Measurements from ENCODE around the gene NPAS2.

Gene NPAS2

DNA sequence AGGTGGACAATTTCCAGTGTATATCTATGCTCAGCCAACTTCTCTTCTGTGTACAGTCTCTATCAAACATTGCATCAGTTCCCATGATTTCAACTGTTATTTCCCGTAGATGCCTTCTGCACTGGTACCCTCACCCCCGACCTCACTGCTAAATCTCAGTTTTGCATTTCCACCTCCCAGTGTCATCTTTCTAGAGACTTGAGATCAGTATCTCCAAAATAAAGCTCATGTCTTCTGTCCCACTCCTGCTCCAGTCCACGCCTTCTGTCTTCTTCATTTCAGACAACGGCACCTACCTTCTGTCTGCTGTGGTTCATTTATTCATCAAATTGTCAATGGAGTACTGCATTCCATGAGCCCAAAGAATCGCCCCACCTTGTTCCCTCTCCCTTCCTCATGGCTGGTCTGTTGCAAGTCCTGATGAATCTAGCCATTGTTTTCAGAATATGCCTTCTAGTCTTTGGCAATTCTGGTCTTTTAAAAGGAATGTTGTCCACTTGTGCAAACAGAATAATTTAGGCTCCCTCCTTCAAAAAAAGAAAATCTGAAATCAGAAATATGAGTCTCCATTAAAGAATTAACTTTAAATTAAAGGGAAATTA lies 23.3 kb upstream of the NPAS2 start:
- DNase-seq (ENCODE audit: low read depth): no peak

DNA sequence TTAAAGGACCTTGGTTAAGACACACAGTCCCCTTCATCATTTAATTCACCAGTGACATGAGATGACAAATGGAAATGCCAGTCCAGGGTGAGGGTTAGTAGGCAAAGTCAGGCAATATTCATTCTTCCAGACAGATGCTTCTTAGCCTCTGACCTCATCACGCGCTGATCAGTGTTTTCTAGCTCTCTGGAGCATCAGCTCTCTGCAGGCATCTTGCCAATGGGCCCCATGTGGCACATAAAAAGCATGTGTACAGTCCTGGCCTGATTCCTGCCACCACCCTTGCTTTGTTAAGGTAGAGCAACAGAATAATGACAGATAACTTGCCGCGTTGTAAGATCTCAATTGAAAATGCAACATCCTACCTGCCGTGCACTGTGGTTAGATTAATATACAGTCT lies 20.3 kb upstream of the NPAS2 start:
- no peak for DNase-seq (ENCODE audit: low read depth)

DNA sequence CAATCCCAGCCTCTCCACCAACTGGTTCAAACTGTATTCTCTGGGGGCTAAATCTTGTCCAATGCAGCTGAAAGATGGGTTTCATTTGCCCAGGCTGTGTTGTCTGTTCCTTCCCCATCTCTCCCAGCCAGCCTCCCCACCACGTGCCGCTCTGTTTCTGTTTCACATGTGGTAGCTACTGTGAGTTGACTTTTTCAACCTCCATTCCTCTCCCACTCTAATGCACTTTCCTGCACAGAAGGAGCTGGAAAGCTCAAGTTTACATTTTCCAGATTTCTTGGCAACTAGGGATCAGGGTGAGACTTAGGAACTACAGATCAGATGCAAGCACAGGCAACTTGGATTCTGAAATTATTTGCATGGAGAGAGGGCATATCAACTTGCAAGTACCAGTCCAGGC lies 19.0 kb upstream of the NPAS2 start:
- no peak for DNase-seq (ENCODE audit: low read depth)

DNA sequence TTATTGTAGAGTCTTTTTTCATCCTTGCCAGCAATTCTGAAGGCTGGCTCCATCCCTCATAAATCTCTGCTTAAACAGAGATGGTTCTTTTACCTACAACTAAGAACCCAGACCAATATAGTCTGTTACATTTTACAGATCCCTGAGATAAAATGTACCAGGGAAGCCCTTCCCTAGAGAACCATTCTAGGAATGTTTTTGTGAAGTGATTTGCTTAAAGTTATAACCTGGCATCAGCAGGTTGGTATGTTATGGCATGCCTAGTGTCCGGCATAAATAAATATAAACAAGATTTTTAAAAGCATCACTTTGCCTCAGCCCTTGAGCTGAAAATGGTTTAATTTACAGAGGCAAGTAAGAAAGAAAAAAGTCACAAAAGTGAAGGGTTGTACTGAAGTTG lies 18.5 kb upstream of the NPAS2 start:
- DNase-seq (ENCODE audit: low read depth): no peak

DNA sequence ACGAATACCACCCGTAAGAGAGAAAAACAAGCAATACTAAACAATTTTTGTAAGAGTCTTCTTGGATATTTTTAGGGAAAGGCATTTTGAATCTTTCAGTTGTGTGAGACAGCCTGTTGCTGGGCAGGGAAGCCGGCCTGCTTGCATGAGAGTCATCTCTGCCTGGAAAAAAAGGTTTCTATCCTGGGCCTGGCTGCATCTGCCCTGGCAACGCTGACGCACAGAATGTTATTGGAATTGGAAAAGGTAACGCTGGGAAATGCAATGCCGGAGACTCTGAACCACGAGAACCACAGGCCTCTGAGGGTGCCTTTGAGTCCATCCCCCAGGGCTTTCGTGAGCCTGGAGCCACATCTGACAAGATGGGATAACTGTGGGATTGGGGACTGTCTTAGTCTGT lies 17.9 kb upstream of the NPAS2 start:
- DNase-seq (ENCODE audit: low read depth): no peak

DNA sequence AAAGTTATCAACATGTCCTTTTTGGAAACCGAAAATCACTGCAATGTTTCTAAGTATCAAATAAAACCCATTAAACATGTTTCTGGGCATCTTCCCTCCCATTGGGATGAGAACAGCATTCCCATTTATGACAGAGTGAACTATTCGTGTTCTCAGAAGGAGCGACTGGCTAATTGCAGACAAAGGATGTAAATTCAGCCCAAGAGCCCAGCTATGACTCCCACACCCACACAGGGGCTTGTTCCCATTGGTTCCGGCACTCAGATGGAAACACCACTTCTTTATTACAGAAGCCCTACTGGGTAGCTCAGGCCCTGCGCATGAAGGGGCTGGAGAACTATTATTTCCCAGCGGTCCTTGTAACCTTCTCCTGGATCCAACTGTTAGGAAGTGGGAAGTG lies 16.6 kb upstream of the NPAS2 start:
- DNase-seq (ENCODE audit: low read depth): no peak

DNA sequence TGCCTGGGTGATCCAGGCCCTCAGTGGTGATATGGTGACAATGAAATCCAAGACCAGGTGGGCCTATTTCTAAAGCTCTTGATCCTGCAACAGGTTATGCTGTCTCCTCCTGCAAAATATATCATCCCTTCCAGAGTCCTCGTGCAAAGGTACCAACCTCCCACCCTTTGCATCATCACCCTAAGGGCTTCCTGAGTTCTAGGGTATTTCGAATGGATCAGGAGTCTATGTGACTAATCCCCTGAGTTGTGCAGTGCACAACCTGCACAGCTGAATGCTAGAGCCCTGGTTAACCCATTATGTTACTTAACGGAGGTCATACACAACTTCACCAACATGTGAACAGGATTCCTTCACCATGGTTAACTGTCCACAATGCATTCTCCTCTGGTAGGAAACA lies 13.4 kb upstream of the NPAS2 start:
- DNase-seq (ENCODE audit: low read depth): no peak

DNA sequence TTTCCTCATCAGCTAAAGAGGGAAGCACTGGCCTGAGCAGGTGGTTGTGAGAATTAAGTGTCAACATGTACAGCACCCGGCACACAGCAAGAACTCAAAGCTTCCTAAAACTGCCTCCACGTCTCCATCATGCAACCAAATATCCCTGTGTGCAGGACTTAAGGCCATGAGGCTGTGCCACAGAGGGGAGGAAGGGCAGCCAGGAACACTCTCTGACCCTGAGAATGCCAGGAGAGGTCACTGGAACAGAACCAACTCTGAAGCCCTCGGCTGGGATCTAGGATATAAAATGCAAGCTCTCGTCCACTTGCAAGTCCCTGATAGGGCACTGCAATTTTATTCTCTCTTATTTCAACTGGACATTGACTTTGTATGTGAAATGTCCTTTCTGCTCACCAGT lies 12.2 kb upstream of the NPAS2 start:
- no peak for DNase-seq (ENCODE audit: low read depth)

DNA sequence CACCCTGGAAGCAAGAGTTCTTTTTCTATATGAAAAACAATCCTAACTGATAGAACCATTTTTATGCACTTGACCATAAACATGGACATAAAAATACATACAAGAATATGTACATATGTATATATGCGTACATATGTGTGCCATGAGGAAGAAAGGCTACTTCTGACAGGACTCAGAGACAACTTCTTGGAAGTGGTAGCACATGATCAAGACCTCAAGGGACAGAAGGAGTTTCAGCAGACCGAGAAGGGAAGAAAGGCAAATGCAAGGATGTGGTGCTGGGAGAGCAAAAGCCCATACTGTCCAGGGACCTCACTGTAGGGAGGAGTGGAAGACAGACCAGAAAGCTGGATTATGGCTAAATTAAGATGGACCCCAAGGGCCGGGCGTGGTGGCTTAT lies 11.4 kb upstream of the NPAS2 start:
- DNase-seq (ENCODE audit: low read depth): no peak

DNA sequence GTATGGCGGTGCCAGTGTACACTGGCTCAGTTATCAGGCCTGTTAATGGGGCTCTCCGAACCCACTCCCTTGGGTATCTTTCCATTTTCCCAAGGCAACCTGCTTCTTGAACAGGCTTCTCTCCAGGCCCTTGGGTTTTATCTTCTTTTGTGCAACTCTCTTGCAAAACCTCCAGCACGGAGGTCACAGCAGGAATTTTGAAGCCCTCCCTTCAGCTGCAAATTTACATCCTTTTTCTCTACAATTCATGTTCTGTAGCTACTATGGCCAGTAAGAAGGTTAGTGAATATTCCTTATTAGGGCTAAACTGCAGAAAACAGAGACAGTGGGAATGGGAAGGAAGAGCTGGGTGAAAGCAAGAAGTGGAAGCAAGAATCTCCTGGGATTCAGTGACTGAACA lies 10.4 kb upstream of the NPAS2 start:
- no peak for DNase-seq (ENCODE audit: low read depth)

DNA sequence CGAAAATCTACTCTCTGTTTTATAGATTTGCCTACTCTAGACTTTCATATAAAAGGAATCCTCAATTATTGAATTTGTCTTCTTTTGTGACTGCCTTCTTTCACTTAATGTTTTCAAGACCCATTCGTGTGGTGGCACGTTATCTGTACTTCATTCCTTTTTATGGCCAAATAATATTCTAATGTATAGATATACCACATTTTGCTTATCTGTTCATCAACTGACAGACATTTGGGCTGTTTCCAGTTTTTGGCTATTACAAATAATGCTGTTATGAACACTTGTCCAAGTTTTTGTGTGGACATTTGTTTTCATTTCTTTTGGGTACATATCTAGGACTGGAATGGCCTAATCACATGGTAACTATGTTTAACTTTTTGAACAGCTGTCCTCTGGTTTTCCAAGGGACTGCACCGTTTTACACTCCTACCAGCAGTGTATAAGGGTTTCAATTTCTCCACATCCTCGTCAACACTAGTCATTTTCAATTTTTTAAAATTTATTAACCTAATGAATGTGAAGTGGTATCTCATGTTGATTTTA lies 9.3 kb upstream of the NPAS2 start:
- no peak for DNase-seq (ENCODE audit: low read depth)

DNA sequence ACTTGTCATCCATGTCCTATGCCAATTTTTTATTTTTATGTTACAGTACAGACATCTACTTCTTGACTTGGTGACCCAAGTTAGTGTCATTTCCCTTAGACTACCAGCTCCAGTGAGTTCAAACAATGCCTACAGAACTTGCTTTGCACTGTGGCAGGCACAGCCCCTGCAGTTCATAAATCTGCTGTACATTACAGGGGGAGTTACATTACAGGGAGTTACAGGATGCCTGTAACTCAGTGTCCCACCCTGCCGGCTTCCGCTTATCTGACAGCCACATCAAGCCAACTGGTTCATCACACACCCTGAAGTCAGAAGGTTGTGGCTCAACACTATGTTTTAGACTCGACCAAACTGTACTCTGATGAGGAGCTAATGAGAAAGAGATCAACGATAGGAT lies 7.8 kb upstream of the NPAS2 start:
- DNase-seq (ENCODE audit: low read depth): no peak

DNA sequence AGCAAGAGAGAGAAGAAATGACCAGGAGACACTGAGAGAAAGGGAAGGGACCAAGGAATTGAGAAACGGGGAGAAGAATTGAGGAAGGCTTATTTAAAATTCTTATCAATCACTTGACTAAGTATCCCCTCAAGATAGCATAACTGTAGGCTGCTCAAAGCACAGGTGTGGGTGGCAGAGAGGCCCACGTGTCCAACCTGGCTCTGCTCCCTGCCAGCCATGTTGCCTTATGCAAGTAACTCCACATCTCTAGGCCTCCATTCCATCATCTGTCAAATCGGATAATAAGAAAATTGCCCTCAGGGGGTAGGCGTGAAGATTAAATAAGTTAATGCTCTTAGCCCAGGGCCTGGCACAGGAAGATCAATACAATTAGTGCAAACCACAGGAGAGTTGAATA lies 7.4 kb upstream of the NPAS2 start:
- no peak for DNase-seq (ENCODE audit: low read depth)

DNA sequence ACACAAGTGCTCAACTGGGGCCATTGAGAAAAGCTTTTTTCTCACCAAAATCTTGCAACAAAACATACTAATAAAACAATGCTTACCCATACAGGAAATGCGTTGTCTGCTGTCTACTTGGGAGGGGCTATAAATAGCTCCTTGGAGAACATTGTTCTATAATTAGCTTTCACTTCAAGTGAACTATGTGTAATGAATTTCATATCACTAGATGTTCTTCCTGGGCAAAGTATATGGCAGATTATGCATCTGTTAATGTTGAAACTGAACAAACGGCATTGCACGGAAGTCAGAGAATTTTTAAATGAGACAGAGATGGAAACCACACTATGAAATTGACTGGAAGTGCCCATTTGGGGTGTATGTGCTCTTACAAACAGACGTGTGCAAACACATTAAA lies 6.4 kb upstream of the NPAS2 start:
- peak; percentile 40 for DNase-seq (ENCODE audit: low read depth)

DNA sequence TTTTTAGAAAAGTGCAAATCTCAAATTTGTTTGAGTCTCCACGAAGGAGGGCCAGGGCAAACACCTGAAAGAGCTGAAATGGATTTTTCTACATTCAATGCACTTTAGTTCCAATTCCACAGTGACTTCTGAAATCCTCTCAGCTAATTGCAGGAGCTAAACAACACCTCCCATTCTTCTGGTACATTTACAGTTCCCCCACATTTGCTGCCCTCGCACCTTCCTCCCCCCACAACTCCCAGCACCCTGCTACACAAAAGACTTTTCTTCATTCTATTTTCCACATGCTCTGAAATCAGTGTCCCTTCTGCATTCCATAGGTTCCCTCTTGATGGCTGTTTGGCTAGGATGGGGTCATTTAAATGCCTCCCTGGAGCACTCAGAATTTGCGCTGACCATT lies 5.9 kb upstream of the NPAS2 start:
- DNase-seq (ENCODE audit: low read depth): no peak

DNA sequence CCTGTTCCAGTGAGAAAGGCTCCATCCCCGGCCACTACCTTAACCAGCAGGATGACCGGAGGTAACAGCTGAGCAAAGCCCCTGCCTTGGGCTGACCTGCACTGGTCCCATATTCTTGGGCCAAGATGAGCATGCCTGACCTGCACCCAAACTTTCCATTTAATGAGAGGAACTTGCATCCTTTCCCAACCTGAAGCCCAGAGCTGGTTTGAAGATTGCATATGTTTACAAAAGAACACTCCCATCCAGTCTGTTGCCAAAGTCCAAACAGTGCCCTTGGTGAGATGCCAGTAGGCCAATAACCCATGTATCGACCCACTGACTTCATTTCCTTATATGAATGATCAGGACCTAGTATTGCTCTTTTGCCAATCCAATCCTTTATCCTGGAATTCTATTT lies 5.5 kb upstream of the NPAS2 start:
- DNase-seq (ENCODE audit: low read depth): no peak

DNA sequence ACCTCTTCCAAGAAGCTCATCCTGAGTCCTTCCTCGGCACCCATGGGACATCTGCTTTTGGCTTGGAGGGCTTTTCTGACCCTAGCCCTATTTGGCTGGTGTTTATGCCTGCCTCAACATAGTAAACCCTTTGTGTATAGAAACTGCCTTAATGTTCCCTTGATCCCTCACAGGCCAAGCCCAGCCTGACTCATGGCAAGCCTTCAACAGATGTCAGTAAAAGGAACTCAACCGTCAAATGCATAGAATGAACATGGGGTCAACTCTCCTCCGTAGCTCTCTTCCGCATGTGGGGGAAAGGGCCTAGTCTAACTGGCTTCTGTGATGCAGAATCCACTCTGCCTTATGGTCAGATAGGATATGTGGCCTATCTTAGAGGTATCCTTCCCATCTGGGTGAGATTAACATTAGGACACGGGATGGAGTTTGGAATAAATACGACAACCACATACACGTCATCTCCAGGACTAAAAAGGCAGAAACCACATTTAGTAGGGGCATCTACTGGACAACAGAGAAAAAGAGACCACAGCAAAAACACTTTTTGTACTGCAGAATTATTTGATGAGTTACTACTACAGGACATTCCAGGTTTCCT lies 2.5 kb upstream of the NPAS2 start:
- peak; percentile 71 for DNase-seq (ENCODE audit: low read depth)

DNA sequence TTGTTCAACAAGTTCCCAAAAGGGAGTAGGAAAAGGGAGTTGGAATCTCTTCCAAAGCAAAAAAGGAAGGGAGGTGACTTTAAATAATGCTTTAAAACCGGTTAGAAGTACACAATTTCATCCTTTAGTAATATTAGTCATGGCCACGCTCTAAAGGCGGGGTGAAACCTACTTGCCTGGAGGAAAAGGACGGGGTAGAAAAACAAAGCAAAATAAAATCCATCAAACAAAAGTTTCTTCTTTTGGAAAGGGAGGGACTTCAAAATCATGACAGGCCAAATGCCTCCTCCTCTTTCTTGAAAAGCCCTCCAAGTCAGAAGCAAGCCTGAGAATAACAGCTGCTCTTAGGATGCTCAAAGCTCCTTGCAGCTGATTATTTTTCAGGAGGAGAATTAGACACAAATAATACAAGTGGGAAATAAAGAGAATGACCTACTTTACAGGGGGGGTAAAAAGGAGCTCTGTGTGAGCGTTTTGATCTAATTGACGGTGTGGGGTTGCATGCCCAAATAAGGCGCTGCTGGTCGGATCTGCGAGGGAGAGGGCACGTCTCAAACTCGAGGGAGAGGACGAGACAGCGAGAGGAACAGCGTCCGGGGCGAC lies 1.8 kb upstream of the NPAS2 start:
- DNase-seq (ENCODE audit: low read depth): peak; percentile 70

DNA sequence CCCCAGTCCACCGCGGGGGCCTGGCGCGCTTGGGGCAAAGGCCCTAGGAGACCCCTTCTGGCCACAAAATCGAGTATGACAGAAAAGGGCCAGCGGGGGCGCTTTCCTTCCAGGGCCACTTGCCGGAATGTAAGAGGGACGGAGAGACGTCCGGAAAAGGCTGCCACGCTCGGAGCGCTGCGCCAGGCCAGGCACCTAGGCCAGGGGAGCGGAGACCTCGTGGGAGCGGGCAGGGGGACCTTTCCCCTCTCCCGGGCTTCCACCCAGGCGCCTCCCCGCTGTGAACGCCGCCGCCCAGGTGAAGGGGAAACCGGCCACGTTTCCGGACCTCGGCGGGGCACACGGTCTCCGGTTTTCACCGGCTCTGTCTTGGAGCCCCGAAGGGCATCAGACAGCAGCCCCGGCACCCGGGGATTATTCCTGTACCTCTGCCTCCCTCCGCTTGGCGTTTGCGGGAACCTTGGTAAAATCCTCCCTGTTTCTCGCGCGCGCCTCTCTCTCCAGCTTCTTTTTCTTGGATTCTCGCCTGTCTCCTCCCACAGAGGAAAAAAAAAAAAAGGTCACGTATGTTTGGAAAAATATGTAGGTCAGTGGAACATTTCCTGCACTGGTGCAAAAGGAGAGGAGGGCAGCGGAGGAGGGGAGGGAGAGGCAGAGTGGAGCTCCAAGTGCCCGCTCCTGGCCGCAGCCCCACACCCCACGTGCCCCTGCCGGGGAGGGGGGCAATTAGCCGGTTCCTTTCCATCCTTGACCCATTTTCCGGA lies 1.2 kb upstream of the NPAS2 start:
- DNase-seq (ENCODE audit: low read depth): peak; percentile 95

DNA sequence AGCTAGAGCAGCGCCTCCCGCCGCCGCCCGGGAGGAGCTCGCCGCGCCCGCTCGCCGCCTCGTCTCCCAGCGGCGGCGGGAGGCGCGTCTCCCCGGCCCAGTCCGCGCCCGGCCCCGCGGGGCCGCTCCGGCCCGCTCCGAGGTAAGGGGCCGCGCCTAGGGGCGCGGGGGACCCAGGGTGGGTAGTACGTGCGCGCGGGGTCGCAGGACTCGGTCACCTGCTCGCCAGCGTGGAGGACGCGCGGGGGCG lies 259 bp downstream of the NPAS2 start:
- DNase-seq (ENCODE audit: low read depth): no peak

DNA sequence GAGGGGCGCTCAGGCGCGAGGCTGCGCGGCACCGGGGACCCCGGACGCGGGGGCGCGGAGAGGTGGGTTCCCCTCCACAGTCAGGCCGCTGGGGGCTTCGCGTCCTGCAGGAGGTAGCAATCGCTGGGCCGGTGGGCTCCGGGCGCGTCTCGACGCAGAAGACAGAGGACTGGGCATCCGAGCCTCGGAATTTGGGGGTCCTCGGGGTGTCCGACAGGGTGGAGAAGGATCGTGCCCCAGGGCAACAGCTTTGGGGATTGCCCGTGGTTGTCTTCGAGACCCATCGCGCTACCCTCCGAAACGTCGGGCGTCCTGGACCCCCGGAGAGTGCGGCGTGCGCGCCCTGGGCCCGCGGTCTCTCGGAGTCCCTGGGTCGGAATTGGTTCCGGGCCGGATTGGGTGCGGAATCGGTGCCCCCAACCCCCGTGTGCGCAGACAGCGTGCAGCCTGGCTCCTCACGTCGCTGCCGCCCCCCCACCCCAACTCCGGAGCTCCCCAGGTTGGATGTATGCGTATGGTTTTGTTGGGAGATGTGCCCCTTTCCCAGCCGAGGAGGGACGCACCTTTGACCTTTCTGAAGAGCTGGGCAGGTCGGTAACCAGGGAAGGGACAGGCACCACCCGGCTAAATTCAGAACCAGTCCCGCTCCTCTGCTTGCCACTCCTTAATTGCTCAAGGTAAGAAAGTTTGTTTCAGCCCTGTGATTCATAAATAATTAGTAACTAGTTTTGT lies 750 bp downstream of the NPAS2 start:
- DNase-seq (ENCODE audit: low read depth): no peak

DNA sequence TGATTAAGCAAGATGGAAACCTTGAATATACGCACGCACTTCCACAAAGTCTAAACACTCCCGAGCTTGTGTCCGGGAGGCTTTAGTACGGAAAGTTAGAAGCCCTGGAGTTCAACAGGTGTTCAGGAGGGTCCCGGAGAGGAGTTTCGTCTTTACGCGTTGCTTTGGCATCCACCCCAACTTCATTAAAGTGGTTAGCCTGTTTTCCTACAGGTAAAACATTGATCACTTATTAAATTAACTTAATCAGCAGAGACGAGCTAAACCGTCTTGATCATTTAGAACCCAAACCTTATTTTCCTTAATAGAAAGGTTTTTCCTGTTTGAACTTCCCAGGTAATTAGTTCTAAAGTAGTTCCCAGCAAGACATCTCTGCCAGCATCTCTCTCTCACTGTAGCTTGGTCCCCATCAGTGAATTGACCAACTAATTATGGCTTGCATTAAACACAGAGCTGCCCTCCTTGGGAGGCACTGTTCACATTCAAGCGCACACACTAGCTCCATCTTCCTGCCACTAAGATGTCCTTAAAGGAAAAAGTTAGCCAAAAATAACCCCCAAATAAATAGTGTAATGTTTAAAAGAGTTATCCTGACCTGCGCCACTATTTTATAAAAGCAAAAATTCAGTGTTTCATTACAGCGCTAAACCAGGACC lies 1.4 kb downstream of the NPAS2 start:
- DNase-seq (ENCODE audit: low read depth): peak; percentile 63
